GM21447 (cell line): ENCODE results near the gene SERGEF.

Experiments
- ATAC-seq: cut with Tn5 transposase; IDR thresholded peaks from one replicate; pipeline ENCODE4 v1.9.1; 2021; ENCODE audit not compliant: unreplicated experiment

The SERGEF gene

GRCh38 chr11:17760102-17761029 is 252.5 kb downstream of the SERGEF start:
- ATAC-seq = peak; percentile 50

- ATAC-seq = no peak
Observed at GRCh38 chr11:17755891-17756290, 257.0 kb downstream of the SERGEF start.

GRCh38 chr11:17753641-17754040 is 259.2 kb downstream of the SERGEF start:
- no peak for ATAC-seq

GRCh38 chr11:17753153-17753552 is 259.7 kb downstream of the SERGEF start:
- ATAC-seq = no peak

- ATAC-seq = no peak
Observed at GRCh38 chr11:17752144-17752543, 260.7 kb downstream of the SERGEF start.

- no peak for ATAC-seq
Observed at GRCh38 chr11:17751558-17751957, 261.3 kb downstream of the SERGEF start.

- no peak for ATAC-seq
Observed at GRCh38 chr11:17750801-17751165, 262.1 kb downstream of the SERGEF start.

GRCh38 chr11:17750013-17750800 is 262.6 kb downstream of the SERGEF start:
- no peak for ATAC-seq

- no peak for ATAC-seq
Observed at GRCh38 chr11:17748761-17749721, 263.8 kb downstream of the SERGEF start.

GRCh38 chr11:17748044-17748443 is 264.8 kb downstream of the SERGEF start:
- no peak for ATAC-seq

- no peak for ATAC-seq
Observed at GRCh38 chr11:17747131-17747955, 265.5 kb downstream of the SERGEF start.

GRCh38 chr11:17746096-17746495 is 266.8 kb downstream of the SERGEF start:
- ATAC-seq = no peak

- no peak for ATAC-seq
Observed at GRCh38 chr11:17745023-17745772, 267.6 kb downstream of the SERGEF start.

GRCh38 chr11:17744151-17744940 is 268.5 kb downstream of the SERGEF start:
- no peak for ATAC-seq

GRCh38 chr11:17743808-17744119 is 269.1 kb downstream of the SERGEF start:
- no peak for ATAC-seq

- no peak for ATAC-seq
Observed at GRCh38 chr11:17743026-17743807, 269.6 kb downstream of the SERGEF start.

- ATAC-seq = no peak
Observed at GRCh38 chr11:17742019-17742418, 270.8 kb downstream of the SERGEF start.

GRCh38 chr11:17741487-17741886 is 271.4 kb downstream of the SERGEF start:
- ATAC-seq = no peak
